GM13977 (cell line): ENCODE results near the gene CLDN6.

Experiments used
- DNase-seq: peaks from one replicate; pipeline ENCODE4 v3.0.0; 2012; ENCODE audit warnings: low spot score
- in situ Hi-C: fragments of 300-500 bp; cut with MboI; formaldehyde crosslinking; loops from one replicate; pipeline ENCODE4 v1.12.0; 2022; ENCODE audit warnings: low sequenced_read_pairs, low pct_unique_long_range_greater_than_20kb, mixed read lengths, inconsistent platforms; ENCODE audit not compliant: unreplicated experiment
- TF ChIP-seq, protein P1 (sequence below): IDR thresholded peaks from 2 replicates; pipeline ENCODE4 v1.5.1; 2012; ENCODE audit warnings: mild to moderate bottlenecking, control low read depth; ENCODE audit not compliant: insufficient read depth; ENCODE audit errors: extremely low read depth, missing control alignments

CLDN6 gene

DNA sequence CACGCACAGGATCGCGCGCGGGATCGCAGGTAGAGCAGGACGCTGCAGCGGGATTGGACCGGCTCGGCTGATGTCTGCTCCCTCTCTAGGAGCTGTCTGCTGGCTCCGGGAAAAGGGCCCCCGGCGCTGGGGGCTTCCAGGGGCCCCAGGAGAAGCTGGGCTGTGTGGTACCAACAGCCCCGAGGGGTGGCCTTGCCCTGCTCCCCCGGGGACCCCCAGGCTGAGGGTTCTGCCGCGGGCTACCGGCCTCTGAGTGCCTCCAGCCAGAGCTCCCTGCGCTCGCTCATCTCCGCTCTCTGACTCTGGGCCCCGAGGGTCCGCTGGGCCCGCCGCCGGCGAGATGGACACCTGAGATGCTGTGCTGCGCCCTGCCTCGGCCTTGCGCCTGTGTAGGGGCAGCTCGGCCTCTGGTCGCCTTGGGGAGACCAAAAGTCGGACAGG is 50.2 kb downstream of the CLDN6 start:
- DNase-seq = no peak
- in situ Hi-C loops = no loop called here
- TF ChIP-seq, protein P1, sequence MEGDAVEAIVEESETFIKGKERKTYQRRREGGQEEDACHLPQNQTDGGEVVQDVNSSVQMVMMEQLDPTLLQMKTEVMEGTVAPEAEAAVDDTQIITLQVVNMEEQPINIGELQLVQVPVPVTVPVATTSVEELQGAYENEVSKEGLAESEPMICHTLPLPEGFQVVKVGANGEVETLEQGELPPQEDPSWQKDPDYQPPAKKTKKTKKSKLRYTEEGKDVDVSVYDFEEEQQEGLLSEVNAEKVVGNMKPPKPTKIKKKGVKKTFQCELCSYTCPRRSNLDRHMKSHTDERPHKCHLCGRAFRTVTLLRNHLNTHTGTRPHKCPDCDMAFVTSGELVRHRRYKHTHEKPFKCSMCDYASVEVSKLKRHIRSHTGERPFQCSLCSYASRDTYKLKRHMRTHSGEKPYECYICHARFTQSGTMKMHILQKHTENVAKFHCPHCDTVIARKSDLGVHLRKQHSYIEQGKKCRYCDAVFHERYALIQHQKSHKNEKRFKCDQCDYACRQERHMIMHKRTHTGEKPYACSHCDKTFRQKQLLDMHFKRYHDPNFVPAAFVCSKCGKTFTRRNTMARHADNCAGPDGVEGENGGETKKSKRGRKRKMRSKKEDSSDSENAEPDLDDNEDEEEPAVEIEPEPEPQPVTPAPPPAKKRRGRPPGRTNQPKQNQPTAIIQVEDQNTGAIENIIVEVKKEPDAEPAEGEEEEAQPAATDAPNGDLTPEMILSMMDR = no peak

DNA sequence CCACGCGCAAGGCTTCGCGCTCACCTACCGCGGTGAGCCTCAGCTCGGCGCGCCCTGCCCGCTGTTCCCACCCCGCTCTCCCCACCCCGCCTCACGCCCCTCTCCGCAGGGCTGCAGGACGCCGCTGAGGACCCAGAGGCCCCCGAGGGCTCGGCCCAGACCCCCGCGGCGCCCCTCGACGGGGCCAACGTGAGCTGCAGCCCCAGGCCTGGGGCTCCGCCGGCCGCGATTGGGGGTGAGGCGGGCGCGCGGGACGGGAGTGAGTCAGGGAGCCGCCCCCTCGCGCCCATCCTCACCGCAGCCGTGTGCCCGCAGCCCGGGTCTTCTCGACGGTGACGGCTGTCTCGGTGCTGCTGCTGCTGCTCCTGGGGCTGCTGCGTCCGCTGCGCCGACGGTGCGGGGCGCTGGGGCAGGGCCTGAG is 50.8 kb downstream of the CLDN6 start:
- DNase-seq = no peak
- TF ChIP-seq, protein P1 = no peak
- in situ Hi-C loops = no loop called here

DNA sequence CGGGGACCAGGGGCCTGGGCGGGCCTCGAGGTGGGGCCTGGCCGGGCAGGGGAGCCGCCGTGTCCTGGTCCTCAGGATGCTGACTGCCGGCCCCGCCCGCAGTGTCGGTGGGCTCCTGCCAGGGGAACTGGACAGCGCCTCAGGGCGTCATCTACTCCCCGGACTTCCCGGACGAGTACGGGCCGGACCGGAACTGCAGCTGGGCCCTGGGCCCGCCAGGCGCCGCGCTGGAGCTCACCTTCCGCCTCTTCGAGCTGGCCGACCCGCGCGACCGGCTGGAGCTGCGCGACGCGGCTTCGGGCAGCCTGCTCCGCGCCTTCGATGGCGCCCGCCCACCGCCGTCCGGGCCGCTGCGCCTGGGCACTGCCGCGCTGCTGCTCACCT is 51.2 kb downstream of the CLDN6 start:
- in situ Hi-C loops = no loop called here
- DNase-seq = no peak
- TF ChIP-seq, protein P1 = no peak

DNA sequence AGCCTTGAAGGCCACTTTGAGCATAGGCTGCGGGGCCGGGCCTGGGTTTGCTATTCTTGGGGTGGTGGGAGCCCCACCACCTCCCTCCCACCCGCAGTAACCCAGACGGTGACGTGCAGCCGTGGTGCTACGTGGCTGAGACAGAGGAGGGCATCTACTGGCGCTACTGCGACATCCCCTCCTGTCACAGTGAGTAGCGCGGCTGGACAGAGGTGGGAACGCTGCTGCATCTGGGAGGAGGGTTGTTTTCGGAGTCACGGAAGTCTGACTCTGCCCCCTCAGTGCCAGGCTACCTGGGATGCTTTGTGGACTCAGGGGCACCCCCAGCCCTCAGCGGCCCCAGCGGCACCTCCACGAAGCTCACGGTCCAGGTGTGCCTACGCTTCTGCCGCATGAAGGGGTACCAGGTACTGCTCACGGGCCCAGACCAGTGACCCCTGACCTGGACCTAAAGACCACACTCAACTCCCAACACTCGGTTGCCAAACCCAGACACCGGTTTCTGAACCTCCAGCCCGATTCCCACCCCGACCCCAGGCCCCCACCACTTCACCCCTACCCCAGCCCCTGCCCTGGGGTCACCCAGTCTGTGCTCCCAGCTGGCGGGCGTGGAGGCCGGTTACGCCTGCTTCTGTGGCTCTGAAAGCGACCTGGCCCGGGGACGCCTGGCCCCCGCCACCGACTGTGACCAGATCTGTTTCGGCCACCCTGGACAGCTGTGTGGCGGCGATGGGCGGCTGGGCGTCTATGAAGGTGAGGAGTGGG is 51.8 kb downstream of the CLDN6 start:
- DNase-seq = no peak
- TF ChIP-seq, protein P1 = no peak
- in situ Hi-C loops = no loop called here
